Naive thymus-derived CD8-positive, alpha-beta T cell (primary cell): Measurements from ENCODE around the gene WDR90. TPM values are rescaled to one million over a fixed set of nuclear protein-coding genes. Genes with fewer than 3 reads are reported as not detected.
A peak's percentile ranks its signal among the peaks of the same experiment; 100 is the strongest.

ENCODE experiments used
- ATAC-seq, 2 donors: fragments of 150-1000 bp; cut with Tn5 transposase in 1 of 2; sonication (Bioruptor Pico), chemical (Tn5 transposase) in 1 of 2; 1 replicate in 1 of 2; 2 replicates in 1 of 2; pipeline ENCODE4 v1.10.0; 2021; ENCODE audit warnings: mild to moderate bottlenecking in 2 of 2, moderate library complexity in 2 of 2
- POLR2A ChIA-PET: fragments of 350-600 bp; sonication (Branson Sonifier 250); formaldehyde crosslinking; loops from one replicate; lab custom pipeline; 2021; ENCODE audit warnings: antibody characterized with exemption; lab: Charles Lee
- DNase-seq, 10 donors: peaks; one replicate each; pipeline versions ENCODE4 v3.0.0 to v3.0.0-alpha.2; 2020 to 2022
- H3K27ac Mint-ChIP-seq, 10 donors: one replicate each; pipeline ENCODE4 v1.8.0; 2020 to 2022; ENCODE audit warnings: mild to moderate bottlenecking in 10 of 10, mixed read lengths in 10 of 10, moderate library complexity in 4 of 10, inconsistent platforms in 1 of 10
- H3K27me3 Mint-ChIP-seq, 5 donors: one replicate each; pipeline ENCODE4 v1.8.0; 2021 to 2022; ENCODE audit warnings: mixed read lengths in 5 of 5
- H3K36me3 Mint-ChIP-seq, 3 donors: one replicate each; pipeline ENCODE4 v1.8.0; 2020 to 2022; ENCODE audit warnings: mixed read lengths in 3 of 3, mild to moderate bottlenecking in 2 of 3, inconsistent platforms in 1 of 3
- H3K4me1 Mint-ChIP-seq, 4 donors: one replicate each; pipeline ENCODE4 v1.8.0; 2021 to 2022; ENCODE audit warnings: mixed read lengths in 4 of 4
- H3K4me3 Mint-ChIP-seq, 10 donors: one replicate each; pipeline ENCODE4 v1.8.0; 2020 to 2022; ENCODE audit warnings: mild to moderate bottlenecking in 10 of 10, mixed read lengths in 10 of 10, moderate library complexity in 6 of 10, inconsistent platforms in 1 of 10
- H3K9me3 Mint-ChIP-seq, 9 donors: one replicate each; pipeline ENCODE4 v1.8.0; 2020 to 2022; ENCODE audit warnings: mixed read lengths in 9 of 9, mild to moderate bottlenecking in 3 of 9, inconsistent platforms in 1 of 9, moderate library complexity in 1 of 9
- polyA plus RNA-seq, 3 donors: library from polyadenylated mRNA; unstranded; fragments of 300-500 nt; fragmentation: Illumina TruSeq; gene quantifications; one replicate each; pipeline ENCODE4 v1.2.3, GENCODE V29; 2021
- total RNA-seq, 8 experiments: library from RNA in 2 of 8; stranded (reverse) in 2 of 8; gene quantifications; one replicate each; pipeline ENCODE4 v1.2.3 and lab custom pipeline; 2021 to 2026

Gene WDR90
- total and polyA plus RNA-seq, 5 experiments from 2014 or later, result 0.27 to 19.2 (median 2.5) TPM

DNA sequence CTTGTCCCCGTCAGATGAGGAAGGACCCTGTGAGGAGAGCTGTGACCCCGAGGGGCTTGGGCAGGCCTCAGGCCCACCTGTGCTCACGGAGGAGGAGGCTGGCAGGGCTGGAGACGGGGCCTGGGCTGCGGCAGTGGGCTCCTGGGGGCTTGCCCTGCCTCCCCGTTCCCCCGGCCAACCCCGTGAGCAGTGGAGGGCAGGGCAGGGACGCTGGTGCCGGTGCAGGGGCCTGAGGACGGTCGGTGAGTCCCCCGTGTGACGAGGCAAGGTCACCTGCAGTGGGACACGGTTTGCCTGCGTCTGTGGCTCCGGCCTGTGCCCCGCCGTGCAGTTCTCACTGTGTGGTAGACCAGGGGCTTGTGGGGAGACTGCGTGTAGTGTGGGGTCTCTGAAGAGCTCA, 10.5 kb downstream of the WDR90 start:
- Mint-ChIP-seq H3K9me3 (no peaks in the 10 kb centered on the region), H3K4me1 (peaks cover 2 to 7% (median 6%) of the 10 kb centered on the region in 4 donors), H3K4me3 (no peak overlapping the region), H3K36me3 (no peaks in the 10 kb centered on the region), H3K27me3 (no peaks in the 10 kb centered on the region), H3K27ac (no peak overlapping the region)
- ATAC-seq, result no peak
- POLR2A ChIA-PET, result interaction anchor here (1.9 kb wide), 1 partner anchor 10 kb away, joined by 9 read pairs; the partner anchor contains the start of gene WDR90
- DNase-seq, result no peak

DNA sequence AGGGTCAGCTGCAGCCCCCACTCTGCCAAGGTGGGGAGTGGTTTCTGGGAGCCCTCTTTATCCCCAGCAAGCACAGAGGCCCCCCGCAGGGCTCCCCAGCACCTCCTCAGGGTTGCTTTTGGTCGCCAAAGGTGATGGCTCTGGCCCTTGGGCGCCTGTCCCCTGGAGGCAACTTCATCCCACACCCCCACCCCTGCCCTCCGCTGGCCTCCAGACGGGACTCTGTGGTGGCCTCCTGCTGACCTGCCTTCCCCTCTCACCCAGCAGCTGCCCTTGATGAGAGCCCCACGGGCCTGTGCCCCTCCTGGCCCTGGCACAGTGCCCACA, 10.9 kb downstream of the WDR90 start:
- Mint-ChIP-seq H3K27me3 (no peaks in the 10 kb centered on the region), H3K9me3 (no peaks in the 10 kb centered on the region), H3K4me1 (peaks cover 2 to 7% (median 6%) of the 10 kb centered on the region in 4 donors), H3K27ac (no peak overlapping the region), H3K36me3 (no peaks in the 10 kb centered on the region), H3K4me3 (no peak overlapping the region)
- DNase-seq (no peak), ATAC-seq (no peak)
- POLR2A ChIA-PET, result interaction anchor here (1.9 kb wide), 1 partner anchor 10 kb away, joined by 9 read pairs; the partner anchor contains the start of gene WDR90

DNA sequence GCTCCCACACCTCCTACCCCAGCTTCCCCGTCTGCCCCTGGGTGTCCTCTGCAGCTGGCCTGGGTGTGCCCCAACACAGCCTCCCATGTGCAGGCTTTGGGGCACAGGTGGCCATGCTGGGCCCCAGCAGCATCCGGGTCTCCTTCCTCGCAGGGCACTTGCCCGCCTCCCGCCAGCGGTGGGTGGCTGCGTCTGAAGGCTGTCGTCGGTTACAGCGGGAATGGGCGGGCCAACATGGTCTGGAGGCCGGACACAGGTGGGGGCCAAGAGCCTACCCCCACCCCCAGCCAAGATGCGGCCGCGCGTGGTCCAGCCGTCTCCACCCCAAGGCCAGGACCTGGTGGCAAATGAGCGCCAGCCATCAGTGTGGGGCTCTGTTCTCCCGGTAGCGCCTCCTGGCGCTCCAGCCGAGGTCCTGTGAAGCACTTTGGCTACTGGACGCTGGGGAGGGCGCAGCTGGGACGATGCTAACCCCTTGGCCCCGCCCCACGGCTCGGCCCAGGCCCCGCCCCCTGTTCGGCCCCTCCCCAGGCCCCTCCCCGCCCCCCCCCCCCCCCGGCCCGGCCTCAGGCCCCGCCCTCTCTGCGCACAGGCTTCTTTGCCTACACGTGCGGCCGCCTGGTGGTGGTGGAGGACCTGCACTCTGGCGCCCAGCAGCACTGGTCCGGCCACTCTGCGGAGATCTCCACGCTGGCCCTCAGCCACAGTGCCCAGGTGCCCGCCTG, 11.5 kb downstream of the WDR90 start:
- H3K36me3 Mint-ChIP-seq, result no peaks in the 10 kb centered on the region
- peak overlapping the region in 1 of 10 donors; percentile 31 for H3K4me3 Mint-ChIP-seq
- H3K9me3 Mint-ChIP-seq, result no peaks in the 10 kb centered on the region
- no peak overlapping the region for H3K27ac Mint-ChIP-seq
- ATAC-seq (peak; percentile 81 to 82), DNase-seq (peak; percentile 32 to 81 (median 60))
- H3K4me1 Mint-ChIP-seq, result peaks cover 2 to 7% (median 6%) of the 10 kb centered on the region in 4 donors
- no peaks in the 10 kb centered on the region for H3K27me3 Mint-ChIP-seq
- POLR2A ChIA-PET, result interaction anchor here (1.3 to 1.9 kb wide), 2 partner anchors 11 to 24 kb away, joined by 3 to 9 read pairs; partner anchors contain the start of genes METTL26 and WDR90

DNA sequence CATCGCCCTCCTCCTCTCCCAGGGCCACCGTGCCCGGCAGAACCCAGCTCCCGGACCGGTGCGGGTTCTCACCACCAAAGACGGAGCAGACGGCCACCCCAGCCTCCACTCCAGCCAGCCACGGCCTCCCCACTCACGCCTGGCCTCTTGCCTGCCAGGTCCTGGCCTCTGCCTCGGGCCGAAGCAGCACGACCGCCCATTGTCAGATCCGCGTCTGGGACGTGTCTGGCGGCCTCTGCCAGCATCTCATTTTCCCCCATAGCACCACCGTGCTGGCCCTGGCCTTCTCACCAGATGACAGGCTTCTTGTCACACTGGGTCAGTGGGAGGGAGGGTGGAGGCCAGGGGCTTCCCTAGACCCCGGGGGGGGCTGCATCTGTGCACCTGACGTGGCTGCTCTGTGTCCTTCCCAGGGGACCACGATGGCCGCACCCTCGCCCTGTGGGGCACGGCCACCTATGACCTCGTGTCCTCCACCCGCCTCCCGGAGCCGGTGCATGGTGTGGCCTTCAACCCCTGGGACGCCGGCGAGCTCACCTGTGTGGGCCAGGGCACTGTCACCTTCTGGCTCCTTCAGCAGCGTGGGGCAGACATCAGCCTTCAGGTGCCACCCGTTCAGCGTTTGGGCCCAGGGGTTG, 12.1 kb downstream of the WDR90 start:
- Mint-ChIP-seq H3K27me3 (no peaks in the 10 kb centered on the region), H3K36me3 (no peaks in the 10 kb centered on the region), H3K4me1 (peaks cover 2 to 7% (median 6%) of the 10 kb centered on the region in 4 donors), H3K27ac (peak overlapping the region in 1 of 10 donors; percentile 69), H3K9me3 (no peaks in the 10 kb centered on the region), H3K4me3 (peak overlapping the region in 2 of 10 donors; percentile 30 to 31)
- ATAC-seq (no peak), DNase-seq (no peak)
- POLR2A ChIA-PET, result interaction anchor here (1.3 to 1.8 kb wide), 2 partner anchors 25 to 34 kb away, joined by 3 to 6 read pairs; partner anchors contain the start of gene METTL26

DNA sequence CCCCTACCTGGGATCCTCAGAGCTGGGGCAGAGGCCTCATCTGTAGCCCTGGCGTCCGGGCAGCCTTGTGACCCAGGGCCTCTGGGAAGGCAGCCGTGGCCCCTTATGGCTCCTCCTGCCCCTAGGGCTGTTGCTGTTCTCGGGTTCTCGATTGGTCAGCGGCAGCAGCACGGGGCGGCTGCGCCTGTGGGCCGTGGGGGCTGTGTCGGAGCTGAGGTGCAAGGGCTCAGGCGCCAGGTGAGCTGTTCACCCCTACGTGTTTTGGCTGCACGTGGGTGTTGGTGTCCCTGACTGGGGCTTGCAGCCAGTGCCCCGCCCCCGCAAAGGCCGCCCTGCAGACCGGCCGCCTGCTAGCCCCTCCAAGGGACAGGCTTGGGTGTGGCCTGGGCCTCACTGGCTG, 12.9 kb downstream of the WDR90 start:
- Mint-ChIP-seq H3K27ac (no peak overlapping the region), H3K4me1 (peaks cover 2 to 8% (median 7%) of the 10 kb centered on the region in 4 donors), H3K4me3 (no peak overlapping the region), H3K9me3 (no peaks in the 10 kb centered on the region), H3K27me3 (no peaks in the 10 kb centered on the region), H3K36me3 (no peaks in the 10 kb centered on the region)
- no peak for DNase-seq
- POLR2A ChIA-PET, result interaction anchor here (1.3 to 1.8 kb wide), 3 partner anchors 13 to 33 kb away, joined by 3 to 6 read pairs (median 3); partner anchors contain the start of genes METTL26 and WDR90
- no peak for ATAC-seq

DNA sequence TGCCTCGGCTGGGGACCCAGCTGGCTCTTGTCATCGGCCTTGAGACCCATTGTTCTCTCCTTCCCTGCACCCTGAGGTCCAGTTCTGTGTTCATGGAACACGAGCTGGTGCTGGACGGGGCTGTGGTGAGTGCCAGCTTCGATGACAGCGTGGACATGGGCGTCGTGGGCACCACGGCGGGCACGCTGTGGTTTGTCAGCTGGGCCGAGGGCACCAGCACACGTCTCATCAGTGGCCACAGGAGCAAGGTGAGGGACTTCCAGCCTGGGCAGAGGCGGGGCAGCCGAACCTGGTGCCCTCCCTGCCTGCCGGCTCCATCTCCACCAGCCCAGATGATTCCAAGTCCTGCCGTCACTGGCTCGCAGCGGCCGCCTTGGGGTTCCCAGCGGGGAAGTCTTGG, 13.4 kb downstream of the WDR90 start:
- Mint-ChIP-seq H3K4me3 (no peak overlapping the region), H3K27ac (no peak overlapping the region), H3K27me3 (no peaks in the 10 kb centered on the region), H3K9me3 (no peaks in the 10 kb centered on the region), H3K36me3 (no peaks in the 10 kb centered on the region), H3K4me1 (peaks cover 2 to 12% (median 10%) of the 10 kb centered on the region in 4 donors)
- DNase-seq (no peak), ATAC-seq (no peak)
- POLR2A ChIA-PET, result interaction anchor here (1.3 to 1.8 kb wide), 2 partner anchors 13 to 33 kb away, joined by 3 to 6 read pairs; partner anchors contain the start of gene WDR90

DNA sequence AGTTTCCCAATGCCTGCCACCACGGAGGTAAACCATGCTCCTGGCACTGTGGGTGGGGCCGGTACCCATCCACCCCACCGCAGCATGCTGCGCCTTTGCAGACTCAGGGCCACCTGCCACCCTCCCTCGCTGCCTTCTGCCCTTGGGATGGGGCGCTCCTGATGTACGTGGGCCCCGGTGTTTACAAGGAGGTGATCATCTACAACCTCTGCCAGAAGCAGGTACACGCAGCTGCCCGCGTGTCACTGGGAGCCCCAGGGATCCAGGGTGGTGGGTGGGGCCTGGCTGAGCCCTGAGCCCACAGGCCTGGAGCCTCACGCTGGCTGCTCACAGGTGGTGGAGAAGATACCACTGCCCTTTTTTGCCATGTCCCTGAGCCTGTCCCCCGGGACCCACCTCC, 17.4 kb downstream of the WDR90 start:
- H3K27me3 Mint-ChIP-seq, result no peaks in the 10 kb centered on the region
- POLR2A ChIA-PET, result interaction anchor here (0.8 to 7.9 kb wide), 4 partner anchors 14 to 29 kb away, joined by 4 to 95 read pairs (median 9); partner anchors contain the start of genes JMJD8, STUB1, WDR24 and WDR90
- H3K9me3 Mint-ChIP-seq, result no peaks in the 10 kb centered on the region
- DNase-seq (no peak), ATAC-seq (no peak)
- H3K36me3 Mint-ChIP-seq, result peaks cover 0 to 5% (median 0%) of the 10 kb centered on the region in 3 donors
- H3K4me1 Mint-ChIP-seq, result peaks cover 0 to 16% (median 11%) of the 10 kb centered on the region in 4 donors
- no peak overlapping the region for H3K4me3 Mint-ChIP-seq
- H3K27ac Mint-ChIP-seq, result peak overlapping the region in 1 of 10 donors; percentile 58

DNA sequence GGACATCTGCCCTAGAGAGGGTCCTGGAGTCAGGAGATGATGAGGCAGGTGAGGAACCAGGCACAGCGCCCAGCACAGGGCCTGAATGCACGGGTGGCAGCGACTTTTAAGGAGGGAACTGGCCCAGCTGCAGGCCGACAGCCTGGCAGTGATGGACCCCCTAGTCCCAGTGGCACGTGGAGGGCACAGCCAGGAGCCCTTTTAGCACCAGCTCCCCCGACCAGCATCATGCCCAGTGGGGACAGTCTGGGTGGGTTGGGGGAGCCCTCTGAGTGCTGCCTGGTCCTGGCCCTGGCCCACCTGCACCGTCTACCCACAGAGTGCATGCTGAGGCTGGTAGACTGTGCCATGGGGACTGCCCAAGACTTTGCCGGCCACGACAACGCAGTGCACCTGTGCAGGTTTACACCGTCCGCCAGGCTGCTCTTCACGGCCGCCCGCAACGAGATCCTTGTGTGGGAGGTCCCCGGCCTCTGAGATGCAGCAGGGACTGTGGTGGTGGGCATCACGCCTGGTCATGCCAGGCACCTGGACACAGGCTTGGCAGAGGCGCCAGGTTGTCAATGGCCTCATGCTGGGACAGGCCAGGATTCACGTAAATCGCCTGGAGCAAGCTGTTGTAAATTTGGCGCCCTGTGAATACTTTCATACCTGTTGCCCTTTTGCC, 18.1 kb downstream of the WDR90 start:
- Mint-ChIP-seq H3K36me3 (peaks cover 0 to 9% (median 0%) of the 10 kb centered on the region in 3 donors), H3K27me3 (no peaks in the 10 kb centered on the region)
- ATAC-seq, result no peak

DNA sequence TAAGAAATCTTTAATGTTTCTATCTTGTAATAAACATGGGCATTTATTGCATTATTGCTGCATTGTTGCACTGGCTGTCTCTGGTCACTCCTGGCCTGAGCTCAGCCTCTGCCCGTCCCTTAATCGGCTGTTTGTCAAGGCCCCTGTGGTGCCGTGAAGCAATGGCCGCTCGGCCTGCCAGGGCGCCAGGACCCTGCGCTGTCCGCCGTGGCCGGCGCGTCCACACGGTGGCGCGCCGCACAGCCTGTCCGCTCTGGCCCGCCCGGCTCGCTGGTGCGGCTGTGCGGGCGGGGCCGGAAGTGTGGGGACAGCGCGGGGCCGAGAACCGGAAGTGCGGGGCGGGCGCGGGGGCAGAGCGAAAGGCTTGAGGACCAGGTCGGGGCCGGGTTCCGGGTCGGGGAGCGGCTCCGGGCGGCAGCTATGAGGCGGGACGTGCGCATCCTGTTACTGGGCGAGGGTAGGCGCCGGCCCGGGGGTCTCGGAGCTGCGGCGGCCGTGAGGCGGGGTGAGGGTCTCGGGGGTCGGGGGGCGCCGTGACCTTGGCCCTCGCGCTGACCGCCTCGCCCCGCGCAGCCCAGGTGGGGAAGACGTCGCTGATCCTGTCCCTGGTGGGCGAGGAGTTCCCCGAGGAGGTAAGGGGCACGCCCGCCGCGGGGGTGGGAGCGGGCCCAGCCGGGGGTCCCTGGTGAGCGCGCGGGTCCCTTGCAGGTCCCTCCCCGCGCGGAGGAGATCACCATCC, 18.8 kb downstream of the WDR90 start, which contains the start of gene RHOT2:
RHOT2 (plus strand) TSS at position 353 of the 739 bp plus-strand sequence; CDS start at position 421, 68 bp downstream.
- no peaks in the 10 kb centered on the region for H3K27me3 Mint-ChIP-seq
- H3K36me3 Mint-ChIP-seq, result peaks cover 0 to 13% (median 0%) of the 10 kb centered on the region in 3 donors
- peak; percentile 88 to 94 for ATAC-seq
- H3K9me3 Mint-ChIP-seq, result no peaks in the 10 kb centered on the region
- H3K27ac Mint-ChIP-seq, result peak within 1 kb of the TSS in 9 of 10 donors; percentile 79 to 96 (median 87)
- DNase-seq, result peak; percentile 79 to 92 (median 86)
- peaks cover 0 to 17% (median 11%) of the 10 kb centered on the region in 4 donors for H3K4me1 Mint-ChIP-seq
- POLR2A ChIA-PET, result interaction anchor here (0.6 to 7.9 kb wide), 11 partner anchors 11 to 71 kb away, joined by 3 to 95 read pairs (median 4); partner anchors contain the start of genes JMJD8, METTL26, STUB1 and WDR24
- peak within 1 kb of the TSS; percentile 65 to 87 (median 80) for H3K4me3 Mint-ChIP-seq

More for the DNA sequence above, 18.1 kb downstream of the WDR90 start:
- H3K4me3 Mint-ChIP-seq, result peak overlapping the region; percentile 65 to 87 (median 80)
- no peaks in the 10 kb centered on the region for H3K9me3 Mint-ChIP-seq
- no peak for DNase-seq
- peak overlapping the region in 9 of 10 donors; percentile 79 to 96 (median 87) for H3K27ac Mint-ChIP-seq
- H3K4me1 Mint-ChIP-seq, result peaks cover 0 to 16% (median 11%) of the 10 kb centered on the region in 4 donors
- POLR2A ChIA-PET, result interaction anchor here (0.6 to 7.9 kb wide), 11 partner anchors 10 to 53 kb away, joined by 3 to 95 read pairs (median 4); partner anchors contain the start of genes JMJD8, METTL26, STUB1 and WDR24

DNA sequence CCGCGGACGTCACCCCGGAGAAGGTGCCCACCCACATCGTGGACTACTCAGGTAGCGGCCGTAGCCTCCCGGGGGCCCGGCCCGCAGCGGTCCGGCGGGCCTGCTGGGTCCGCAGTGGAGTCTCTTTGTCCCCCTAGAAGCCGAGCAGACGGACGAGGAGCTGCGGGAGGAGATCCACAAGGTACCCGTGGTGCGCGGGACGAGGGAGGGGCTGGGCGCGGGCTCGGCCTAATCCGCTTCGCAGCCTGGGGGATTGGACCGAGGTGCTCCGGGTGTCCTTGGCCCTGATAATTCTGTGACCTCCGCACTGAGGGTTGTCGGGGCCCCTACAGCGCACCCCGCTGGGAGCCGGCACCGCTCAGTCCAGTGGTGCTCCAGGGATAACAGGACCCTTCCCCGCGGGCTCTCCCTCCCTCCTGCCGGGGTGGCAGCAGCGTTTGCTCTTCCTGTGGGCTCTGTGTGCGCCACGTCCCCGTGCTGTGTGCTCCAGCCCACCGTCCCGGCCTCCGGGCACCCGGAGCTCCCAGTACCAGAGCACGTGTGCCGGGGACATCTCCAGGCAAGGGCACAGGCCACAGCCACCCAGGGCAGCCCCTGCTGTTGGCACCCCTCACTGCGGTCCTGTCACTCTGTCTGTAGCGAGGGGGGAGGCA, 19.5 kb downstream of the WDR90 start:
- DNase-seq (no peak), ATAC-seq (peak; percentile 11 to 14)
- Mint-ChIP-seq H3K4me1 (peaks cover 0 to 19% (median 10%) of the 10 kb centered on the region in 4 donors), H3K27ac (peak overlapping the region in 6 of 10 donors; percentile 68 to 80 (median 70)), H3K27me3 (no peaks in the 10 kb centered on the region), H3K9me3 (no peaks in the 10 kb centered on the region), H3K4me3 (peak overlapping the region; percentile 56 to 85 (median 76)), H3K36me3 (peaks cover 0 to 18% (median 0%) of the 10 kb centered on the region in 3 donors)
- POLR2A ChIA-PET, result interaction anchor here (1.1 to 7.9 kb wide), 8 partner anchors 12 to 71 kb away, joined by 3 to 95 read pairs (median 8); partner anchors contain the start of genes JMJD8, METTL26, STUB1 and WDR24

DNA sequence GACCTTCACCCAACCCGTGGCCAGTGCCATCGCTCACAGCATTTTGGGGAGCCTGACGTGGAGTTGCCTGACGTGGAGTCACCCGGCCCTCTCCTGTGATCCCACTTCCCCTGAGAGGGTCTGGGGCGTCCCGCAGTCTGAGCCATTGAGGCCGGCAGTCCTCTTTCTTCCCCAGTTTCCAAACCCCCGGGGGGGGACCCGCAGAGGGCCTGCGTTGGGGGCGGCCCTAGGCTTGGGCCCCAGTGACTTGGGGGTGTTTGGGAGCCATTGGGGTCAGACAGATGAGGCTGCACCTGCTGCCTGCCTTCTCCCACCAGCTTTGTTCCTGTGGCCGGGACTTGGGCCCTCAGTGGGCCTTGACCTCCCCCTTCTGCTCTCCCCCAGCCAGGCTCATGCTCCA, 20.5 kb downstream of the WDR90 start:
- POLR2A ChIA-PET, result interaction anchor here (1.0 to 7.9 kb wide), 3 partner anchors 11 to 33 kb away, joined by 3 to 95 read pairs (median 16); partner anchors contain the start of genes JMJD8, METTL26 and STUB1
- Mint-ChIP-seq H3K9me3 (no peaks in the 10 kb centered on the region), H3K4me1 (peaks cover 1 to 19% (median 10%) of the 10 kb centered on the region in 4 donors), H3K27me3 (no peaks in the 10 kb centered on the region), H3K4me3 (peak overlapping the region in 9 of 10 donors; percentile 11 to 85 (median 39)), H3K36me3 (peaks cover 0 to 18% (median 0%) of the 10 kb centered on the region in 3 donors), H3K27ac (peak overlapping the region in 4 of 10 donors; percentile 43 to 75 (median 60))
- ATAC-seq (no peak), DNase-seq (no peak)
